Colonic mucosa (tissue), 4 donors: ENCODE results near the gene HOMER3. TPM values are rescaled to one million over a fixed set of nuclear protein-coding genes. Genes with fewer than 3 reads are reported as not detected.

Experiments used
- DNase-seq: peaks from one replicate; pipeline ENCODE4 v3.0.0-alpha.2; 2020
- H3K27ac ChIP-seq: fragments of 200-600 bp; one replicate; pipeline ENCODE4 v1.8.0; 2021
- H3K27me3 ChIP-seq: fragments of 200-600 bp; one replicate; pipeline ENCODE4 v1.8.0; 2021
- H3K36me3 ChIP-seq: fragments of 200-600 bp; one replicate; pipeline ENCODE4 v1.8.0; 2021
- H3K4me1 ChIP-seq: fragments of 200-600 bp; one replicate; pipeline ENCODE4 v1.8.0; 2021; ENCODE audit warnings: mild to moderate bottlenecking
- H3K4me3 ChIP-seq: fragments of 200-600 bp; one replicate; pipeline ENCODE4 v1.8.0; 2021
- H3K9ac ChIP-seq, 2 donors: one replicate each; pipeline ENCODE4 v1.7.0; 2013; ENCODE audit warnings: control low read depth in 2 of 2, low read depth in 2 of 2, low read length in 2 of 2
- H3K9me3 ChIP-seq: fragments of 200-600 bp; one replicate; pipeline ENCODE4 v1.8.0; 2021
- CTCF ChIP-seq: fragments of 200-600 bp; IDR thresholded peaks from one replicate; pipeline ENCODE4 v1.8.0; 2022; ENCODE audit warnings: antibody characterized with exemption, mild to moderate bottlenecking
- intact Hi-C: fragments of 100-400 bp; cut with DNase I; formaldehyde crosslinking; loops from one replicate; pipeline ENCODE4 v1.14.1; 2022
- total RNA-seq, 2 donors: library from RNA; stranded (reverse); fragmentation: NEBNext Ultra II Directional in 1 of 2; extraction: Animal tissue kit (Norgen Biotek cat#: 25700) in 1 of 2; gene quantifications; one replicate each; pipeline ENCODE4 v1.2.1, GENCODE V29; 2021
- donor health status: healthy.
- donor health status: DM: no; HTN: no; CAD: no.
- donor health status: DM: no; HTN: no; CAD: no.

The HOMER3 gene
- total RNA-seq, 2 donors from 2014 or later: 1.9 to 5.3 TPM

- Histone ChIP-seq H3K27me3 (no peaks in the 10 kb centered on the region), H3K36me3 (peaks cover 6% of the 10 kb centered on the region), H3K4me3 (no peak overlapping the region), H3K4me1 (no peaks in the 10 kb centered on the region), H3K27ac (no peak overlapping the region), H3K9ac (no peak overlapping the region), H3K9me3 (no peaks in the 10 kb centered on the region)
- no peak for TF ChIP-seq CTCF
- no peak for DNase-seq
- intact Hi-C loops: no loop called here
Measured at GRCh38 chr19:18908917-18909619, 31.9 kb downstream of the HOMER3 start.

- peaks cover 6% of the 10 kb centered on the region for H3K36me3 ChIP-seq
- H3K9me3 ChIP-seq: no peaks in the 10 kb centered on the region
- no peak for TF ChIP-seq CTCF
- no peak for DNase-seq
- H3K4me3 ChIP-seq: no peak overlapping the region
- H3K27ac ChIP-seq: no peak overlapping the region
- H3K4me1 ChIP-seq: no peaks in the 10 kb centered on the region
- H3K27me3 ChIP-seq: no peaks in the 10 kb centered on the region
- peak overlapping the region in 1 of 2 donors; percentile 35 for H3K9ac ChIP-seq
- intact Hi-C loops: no loop called here
Measured at GRCh38 chr19:18906605-18907519, 34.2 kb downstream of the HOMER3 start.

- no peak overlapping the region for H3K27ac ChIP-seq
- no peak for DNase-seq
- H3K27me3 ChIP-seq: no peaks in the 10 kb centered on the region
- no peaks in the 10 kb centered on the region for H3K4me1 ChIP-seq
- no peak overlapping the region for H3K4me3 ChIP-seq
- H3K9me3 ChIP-seq: no peaks in the 10 kb centered on the region
- no peak for TF ChIP-seq CTCF
- peaks cover 6% of the 10 kb centered on the region for H3K36me3 ChIP-seq
- intact Hi-C loops: no loop called here
- H3K9ac ChIP-seq: no peak overlapping the region
Measured at GRCh38 chr19:18905513-18906236, 35.3 kb downstream of the HOMER3 start.

GRCh38 chr19:18905058-18905456, 36.0 kb downstream of the HOMER3 start:
- H3K27me3 ChIP-seq: no peaks in the 10 kb centered on the region
- H3K4me1 ChIP-seq: no peaks in the 10 kb centered on the region
- TF ChIP-seq CTCF: no peak
- intact Hi-C loops: no loop called here
- DNase-seq: no peak
- H3K4me3 ChIP-seq: no peak overlapping the region
- H3K9ac ChIP-seq: no peak overlapping the region
- no peaks in the 10 kb centered on the region for H3K9me3 ChIP-seq
- H3K27ac ChIP-seq: no peak overlapping the region
- peaks cover 6% of the 10 kb centered on the region for H3K36me3 ChIP-seq

GRCh38 chr19:18904334-18905057, 36.5 kb downstream of the HOMER3 start:
- TF ChIP-seq CTCF: no peak
- H3K9me3 ChIP-seq: no peaks in the 10 kb centered on the region
- intact Hi-C loops: no loop called here
- DNase-seq: no peak
- no peaks in the 10 kb centered on the region for H3K27me3 ChIP-seq
- H3K4me1 ChIP-seq: no peaks in the 10 kb centered on the region
- no peak overlapping the region for H3K4me3 ChIP-seq
- H3K9ac ChIP-seq: no peak overlapping the region
- peaks cover 6% of the 10 kb centered on the region for H3K36me3 ChIP-seq
- H3K27ac ChIP-seq: no peak overlapping the region
